ENCODE data around the gene TRABD2B.

The TRABD2B gene

DNA sequence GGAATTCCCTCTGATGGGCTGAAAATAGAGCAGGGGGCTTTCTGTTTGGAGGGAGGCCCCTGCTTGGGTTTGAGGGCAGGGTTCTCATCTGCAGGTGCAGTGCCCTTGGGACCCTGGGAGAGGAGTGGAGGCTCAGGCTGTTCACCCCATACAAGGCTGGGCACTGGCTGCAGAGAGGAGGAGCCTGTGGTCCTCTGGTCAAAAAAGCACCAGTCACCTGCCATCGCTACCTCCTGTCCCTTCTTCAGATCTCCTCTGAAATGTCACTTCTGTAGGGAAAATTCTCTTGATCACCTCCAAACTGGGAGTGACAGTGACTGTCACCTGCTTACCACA lies 108.9 kb downstream of the TRABD2B start:
- intact Hi-C loops (cut with DNase I): no loop called here
- DNase-seq: no peak

DNA sequence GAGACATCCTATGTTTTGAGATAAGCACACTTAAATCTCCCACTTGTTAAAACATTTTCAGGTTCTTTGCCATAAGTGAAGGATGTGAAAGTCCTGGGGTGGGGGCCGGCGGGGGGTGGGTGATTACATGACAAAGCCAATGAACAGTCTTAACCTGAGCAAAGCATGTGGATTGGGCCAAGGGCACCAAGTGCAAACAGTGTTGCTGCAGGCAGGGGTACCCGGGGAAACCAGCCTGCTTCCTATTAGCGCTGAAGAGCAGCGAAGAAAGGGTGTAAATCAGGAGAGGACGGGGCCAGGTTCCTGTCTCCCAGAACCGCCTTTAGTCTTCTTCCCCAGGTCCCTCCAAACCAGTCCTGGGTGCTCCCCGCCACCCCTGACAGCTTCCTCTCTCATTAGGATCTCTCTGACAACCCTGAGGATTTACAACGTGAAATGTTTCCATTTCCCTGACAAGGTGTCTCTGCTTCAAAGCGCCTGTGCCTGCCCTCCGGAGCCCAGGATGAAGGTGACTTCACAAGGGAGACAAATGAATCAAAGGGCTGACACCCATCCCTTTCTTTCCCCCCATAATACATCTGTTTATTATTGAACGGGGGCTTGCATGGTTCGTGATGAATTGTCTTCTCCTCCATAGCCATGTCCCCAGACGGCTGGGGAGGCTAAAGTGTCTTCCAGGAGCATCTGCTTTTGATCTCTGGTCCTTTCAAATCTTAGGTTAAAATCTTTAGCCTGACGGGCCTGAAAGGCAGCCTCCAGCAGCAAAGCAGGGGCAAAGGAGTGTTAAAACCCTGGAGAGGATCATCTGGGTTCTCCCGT lies 109.5 kb downstream of the TRABD2B start:
- DNase-seq: no peak
- intact Hi-C loops (cut with DNase I): no loop called here

DNA sequence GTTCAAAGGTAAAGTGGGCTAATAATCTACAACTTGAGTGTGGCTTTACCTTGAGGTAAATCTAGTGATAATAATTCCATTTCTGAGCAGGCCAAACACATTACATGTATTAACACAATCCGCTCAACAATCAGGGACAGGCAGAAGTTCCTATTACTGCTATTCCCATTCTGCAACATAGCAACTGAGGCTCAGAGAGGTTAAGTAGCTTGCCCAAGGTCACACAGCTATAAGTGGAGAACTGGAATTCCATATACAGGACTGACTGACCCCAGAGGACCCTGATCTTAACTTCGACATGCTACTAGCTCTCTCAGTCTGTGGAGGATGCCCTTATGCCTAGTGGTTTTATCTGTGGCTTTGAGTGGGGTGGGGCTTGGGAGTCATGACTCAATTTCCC lies 110.1 kb downstream of the TRABD2B start:
- intact Hi-C loops (cut with DNase I): no loop called here

DNA sequence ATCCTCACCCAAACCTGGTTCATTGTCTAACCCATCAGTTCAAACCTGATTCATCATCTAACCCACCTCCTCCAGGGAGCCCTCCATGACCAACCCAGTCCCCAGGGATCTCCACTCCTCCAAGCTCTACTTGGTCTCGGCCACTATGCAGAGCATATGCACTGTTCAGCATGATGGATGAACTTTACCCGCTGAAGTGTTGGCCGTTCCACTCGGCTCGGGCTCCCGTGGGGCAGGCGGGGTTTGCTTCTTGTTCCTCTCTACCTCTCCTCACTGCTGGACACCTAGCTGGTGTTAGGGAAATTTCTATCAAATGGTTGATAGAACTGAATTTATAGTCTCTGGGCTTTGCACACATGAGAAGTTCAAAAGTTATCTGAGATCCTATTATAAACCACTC lies 111.0 kb downstream of the TRABD2B start:
- intact Hi-C loops (cut with DNase I): no loop called here
- no peak for DNase-seq

More for the DNA sequence above, 110.1 kb downstream of the TRABD2B start:
- no peak for DNase-seq

DNA sequence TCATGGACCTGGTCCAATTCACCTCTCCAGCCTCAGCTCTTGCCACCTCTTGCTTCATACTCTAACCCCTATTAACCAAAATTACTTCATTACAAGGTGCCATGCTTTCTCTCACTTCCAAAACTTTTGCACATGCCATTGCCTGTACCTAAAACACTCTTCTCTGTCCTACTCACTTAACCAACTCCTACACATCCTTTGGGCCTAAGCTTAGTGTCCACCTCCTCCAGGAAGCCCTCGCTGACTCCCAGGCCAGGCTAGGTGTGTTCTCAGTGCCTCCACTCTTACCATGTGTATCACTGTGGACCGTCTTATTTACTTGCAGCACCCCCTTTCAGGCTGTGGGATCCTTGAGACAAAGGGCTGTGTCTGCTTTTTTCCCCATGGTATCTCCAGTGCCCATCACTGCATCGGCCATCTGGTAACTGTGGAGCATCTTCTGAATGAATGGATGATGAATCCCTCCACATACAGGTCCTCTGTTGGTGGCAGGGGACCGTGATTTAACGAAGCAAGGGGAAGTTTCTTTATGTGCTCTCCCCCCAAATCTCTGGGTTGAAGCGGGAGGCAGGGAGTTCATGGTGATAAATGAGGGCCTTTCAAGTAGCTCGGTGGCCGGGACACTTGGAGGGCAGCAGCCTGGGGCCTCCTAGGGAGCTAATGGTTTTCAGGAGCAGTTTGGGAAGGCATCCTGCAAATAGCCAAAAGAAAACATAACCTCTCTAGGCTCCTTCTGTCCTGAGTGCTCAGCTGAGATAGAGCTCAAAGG lies 111.9 kb downstream of the TRABD2B start:
- DNase-seq: no peak
- intact Hi-C loops (cut with DNase I): no loop called here

DNA sequence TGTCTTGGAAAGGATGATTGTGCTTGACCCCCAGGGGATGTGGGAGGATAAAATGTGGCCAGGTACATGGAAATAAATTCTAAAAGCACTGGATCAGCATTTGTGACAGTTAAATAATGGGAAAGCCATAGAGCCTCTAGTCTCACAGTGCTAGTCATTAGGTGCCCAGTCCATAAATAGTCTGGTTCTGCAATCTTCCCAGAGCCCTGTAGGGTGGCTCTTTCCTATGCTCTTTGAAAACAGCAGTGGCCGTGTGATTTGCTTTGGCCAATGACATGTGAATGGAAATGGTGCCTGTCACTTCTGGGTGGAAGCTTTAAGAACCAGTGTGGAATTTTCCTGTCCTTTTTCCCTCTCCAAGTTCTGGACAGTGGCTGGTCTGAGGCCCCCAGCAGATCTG lies 113.2 kb downstream of the TRABD2B start:
- DNase-seq: no peak
- intact Hi-C loops (cut with DNase I): no loop called here

DNA sequence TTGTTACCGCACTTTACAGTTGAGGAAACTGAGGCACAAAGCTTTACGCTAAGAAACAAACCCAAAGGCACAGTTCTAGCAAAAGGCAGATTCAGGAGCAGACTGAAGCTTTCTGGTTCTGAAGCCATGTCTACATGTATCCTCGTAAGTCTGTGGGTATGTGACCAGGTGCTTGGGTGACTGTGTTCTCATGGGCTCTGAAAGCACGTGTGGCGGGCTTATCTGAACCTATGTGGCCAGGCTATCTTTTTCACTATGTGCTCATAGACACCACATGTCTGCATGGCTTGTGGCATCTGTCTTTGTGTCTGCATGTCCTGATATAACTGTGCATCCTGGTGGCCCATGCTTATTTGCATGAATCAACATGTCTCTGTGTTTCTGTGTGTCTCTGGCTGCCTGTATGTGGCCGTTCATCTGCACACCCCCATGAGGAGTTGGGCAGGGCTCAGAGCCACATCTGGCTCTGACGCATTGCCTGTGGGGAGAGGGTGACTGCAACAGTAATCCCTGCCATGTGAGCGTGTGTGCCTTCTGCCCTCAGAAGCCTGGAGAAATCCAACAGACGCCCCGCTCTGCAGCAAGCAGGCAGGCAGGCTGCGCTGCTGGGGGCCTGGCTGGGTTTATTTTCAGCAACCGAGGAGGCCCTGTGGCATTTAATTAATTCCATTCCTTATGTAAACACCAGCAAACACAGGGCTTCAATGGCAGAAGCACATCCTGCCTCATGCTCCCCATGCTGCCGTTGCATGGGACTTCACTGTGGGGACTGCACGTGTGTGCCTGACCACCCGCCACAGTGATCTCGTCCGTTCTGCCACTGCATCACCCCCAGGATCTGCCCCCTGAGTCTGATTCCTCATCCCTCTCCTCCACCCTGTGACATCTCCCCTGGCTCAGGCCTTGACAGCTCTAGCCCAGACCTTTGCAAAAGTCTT lies 115.4 kb downstream of the TRABD2B start:
- DNase-seq: no peak
- intact Hi-C loops (cut with DNase I): no loop called here

DNA sequence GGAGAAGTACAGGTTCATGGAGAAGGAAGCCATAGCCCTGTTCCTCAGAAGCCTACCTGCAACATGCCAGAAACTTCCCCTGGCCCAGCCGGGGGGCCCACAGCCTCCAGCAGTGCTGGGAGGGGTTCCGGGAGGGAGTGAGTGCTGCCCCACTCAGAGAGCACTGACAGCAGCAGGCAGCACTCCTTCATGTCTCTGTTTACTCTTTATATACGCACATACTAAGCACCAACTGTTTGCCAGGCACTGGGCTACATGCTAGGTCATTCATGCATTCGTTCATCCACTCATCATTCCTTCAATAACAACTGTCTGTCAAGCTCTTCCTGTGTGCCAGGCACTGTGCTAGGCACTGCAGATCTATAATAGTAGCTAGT lies 120.6 kb downstream of the TRABD2B start:
- DNase-seq: no peak
- intact Hi-C loops (cut with DNase I): no loop called here

DNA sequence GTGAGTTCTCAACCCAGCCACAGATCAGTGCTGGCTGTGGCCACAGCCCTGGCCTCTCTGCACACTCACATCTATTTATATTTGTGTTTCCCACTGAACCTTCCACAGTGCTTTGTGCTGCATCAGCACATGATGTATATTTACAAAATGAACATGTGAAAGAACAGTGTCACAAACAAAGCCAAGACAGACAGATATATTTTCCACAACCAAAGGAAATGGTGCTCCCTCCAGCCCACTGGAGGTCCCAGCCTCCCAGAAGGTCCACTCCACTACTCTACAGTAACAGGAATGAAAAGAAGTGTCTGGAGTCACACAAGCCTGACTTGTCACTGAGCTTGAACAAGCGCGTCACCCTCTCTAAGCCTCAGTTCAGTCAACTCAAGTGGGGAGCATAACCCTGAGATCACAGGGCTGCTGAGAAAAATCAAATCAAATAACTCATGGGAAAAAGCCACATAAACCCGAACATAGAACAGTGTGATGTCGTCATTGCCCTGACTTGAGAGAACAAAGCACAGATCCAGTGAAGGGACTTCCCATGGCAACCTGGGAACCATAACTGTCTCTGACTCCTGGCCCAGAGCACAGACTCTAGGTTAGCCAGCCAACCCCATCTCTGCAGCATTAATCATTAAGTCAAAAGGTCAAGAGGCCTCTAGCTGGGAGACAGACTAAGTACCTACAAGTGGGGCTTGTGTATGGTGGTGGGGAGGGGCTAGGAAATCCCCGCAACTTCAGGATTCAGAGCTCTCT lies 121.2 kb downstream of the TRABD2B start:
- no peak for DNase-seq
- intact Hi-C loops (cut with DNase I): no loop called here

DNA sequence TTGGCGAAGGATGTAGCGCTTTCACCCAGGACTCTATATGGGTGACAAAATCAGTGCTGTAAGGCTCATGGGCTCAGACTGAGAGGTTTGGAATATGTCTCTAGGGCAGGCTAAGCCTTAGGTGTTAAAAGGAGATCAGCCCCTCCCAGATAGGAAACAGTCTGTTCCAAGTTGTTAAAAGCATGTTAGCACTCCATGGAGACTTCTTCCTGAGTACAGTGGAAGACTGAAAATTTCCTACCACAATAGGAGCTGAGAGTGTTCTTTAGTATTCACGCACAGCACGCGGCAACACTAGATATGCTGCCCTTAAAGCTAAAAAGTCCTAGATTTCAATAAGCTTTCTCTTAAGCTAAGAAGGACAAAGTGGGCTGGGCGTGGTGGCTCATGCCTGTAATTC lies 122.1 kb downstream of the TRABD2B start:
- DNase-seq: no peak
- intact Hi-C loops (cut with DNase I): no loop called here

DNA sequence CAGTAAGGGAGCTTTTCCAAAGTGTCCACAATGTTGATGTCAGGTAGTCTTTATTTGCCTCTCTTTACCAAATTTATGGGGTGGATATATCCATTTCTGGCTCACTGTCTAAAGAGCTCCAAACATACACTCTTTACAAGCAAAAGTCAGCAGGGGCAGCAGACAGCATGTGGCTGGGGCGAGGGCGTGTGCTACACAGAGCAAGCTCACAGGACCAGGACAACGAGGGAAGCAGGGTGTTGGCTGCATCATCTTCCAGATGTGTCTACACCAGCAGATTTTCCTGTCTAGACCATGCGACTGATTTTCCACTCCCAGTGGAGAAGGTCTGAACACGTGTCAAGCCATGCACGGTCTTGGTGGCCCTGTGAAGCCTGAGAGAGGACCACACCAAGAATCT lies 123.8 kb downstream of the TRABD2B start:
- DNase-seq: no peak
- intact Hi-C loops (cut with DNase I): no loop called here

DNA sequence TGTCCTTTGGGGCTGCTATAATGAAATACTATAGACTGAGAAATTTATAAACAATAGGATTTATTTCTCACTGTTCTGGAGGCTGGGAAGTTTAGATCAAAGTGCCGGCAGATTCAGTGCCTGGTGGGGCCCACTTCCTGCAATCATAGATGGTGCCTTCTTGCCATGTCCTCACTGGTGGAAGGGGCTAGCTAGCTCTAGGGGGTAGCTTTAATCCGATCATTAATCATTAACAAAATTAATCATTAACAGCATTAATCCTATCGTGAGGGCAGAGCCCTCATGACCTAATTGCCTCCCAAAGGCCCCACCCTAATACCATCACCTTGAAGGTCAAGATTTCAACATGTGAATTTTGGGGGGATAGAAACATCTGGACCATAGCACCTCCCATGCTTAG lies 124.3 kb downstream of the TRABD2B start:
- DNase-seq: no peak
- intact Hi-C loops (cut with DNase I): no loop called here

DNA sequence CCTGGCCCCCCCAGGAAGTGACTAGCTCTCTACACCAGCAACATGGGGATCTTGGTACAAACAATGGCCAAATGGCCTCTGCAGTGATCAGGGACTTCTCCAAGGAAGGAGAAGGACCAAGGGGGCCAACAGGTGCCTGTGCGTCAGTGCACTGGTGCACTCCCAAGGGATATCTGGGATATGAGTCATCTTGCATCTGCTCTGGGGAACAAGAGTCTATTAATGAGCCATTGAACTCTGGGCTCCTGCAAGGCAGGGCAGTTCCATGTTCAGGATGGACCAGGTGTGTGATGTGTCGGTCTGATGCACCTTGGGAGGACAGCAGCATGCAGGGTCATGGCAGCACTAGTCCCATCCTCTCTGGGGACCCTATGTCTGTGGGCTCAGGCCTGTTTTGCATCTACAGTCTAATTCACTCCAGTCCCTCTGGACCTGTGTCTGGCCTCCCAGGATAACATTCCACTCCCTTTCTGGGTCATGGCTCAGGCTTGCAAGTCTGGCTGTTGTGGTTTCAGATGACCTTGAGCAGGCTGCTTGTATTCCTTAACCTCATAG lies 125.3 kb downstream of the TRABD2B start:
- intact Hi-C loops (cut with DNase I): no loop called here

DNA sequence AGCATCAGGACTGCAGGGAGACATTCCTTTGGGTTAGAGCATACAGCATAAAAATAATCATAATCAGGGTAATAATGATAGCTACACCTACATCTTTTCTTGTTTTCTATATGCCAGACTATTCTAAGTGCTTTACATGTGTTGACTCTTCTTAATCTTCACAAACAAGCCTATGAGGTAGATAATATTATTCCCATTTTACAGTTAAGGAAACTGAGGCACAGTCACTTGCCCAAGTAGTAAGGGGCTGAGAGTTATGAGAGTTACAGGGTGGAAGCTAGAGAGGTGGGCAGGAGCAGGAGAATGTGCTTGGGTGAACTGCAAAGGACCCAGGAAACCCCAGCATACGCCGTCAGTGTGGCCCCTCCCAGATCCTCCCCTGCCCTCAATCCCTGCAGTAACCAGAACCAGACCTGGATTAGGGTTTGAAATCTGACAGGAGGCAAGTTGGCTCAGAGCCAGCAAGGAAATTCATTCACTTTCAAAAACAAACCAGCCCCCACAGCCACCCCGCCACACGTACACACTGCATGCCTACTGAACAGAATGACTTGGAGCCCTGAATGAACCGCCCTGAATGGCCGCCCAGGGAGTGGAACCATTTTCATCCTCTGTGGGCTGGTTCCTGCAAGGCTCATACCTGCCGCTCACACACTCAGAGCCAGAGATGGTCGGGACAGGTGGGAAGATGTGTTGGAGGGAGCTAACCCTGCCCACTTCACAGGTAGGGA lies 126.1 kb downstream of the TRABD2B start:
- no peak for DNase-seq
- intact Hi-C loops (cut with DNase I): no loop called here

More for the DNA sequence above, 125.3 kb downstream of the TRABD2B start:
- DNase-seq: no peak

DNA sequence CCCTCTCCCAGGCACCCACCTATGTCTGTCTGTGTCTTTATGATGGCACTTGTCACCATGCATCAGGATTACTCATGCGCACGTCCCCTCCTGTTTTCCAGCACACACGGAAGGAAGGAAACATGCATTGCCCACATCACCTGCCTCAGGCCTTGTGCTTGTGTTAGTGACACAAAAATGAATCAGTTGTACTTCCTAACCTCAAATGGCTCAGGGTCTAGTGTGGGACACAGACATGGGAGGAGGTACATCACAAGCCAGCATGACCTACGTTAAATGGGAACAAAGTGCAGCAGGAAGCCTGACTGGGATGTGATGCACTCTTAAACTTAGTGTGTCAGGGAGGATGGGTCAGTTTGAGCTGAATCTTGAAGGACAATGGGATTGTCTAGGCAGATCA lies 126.7 kb downstream of the TRABD2B start:
- intact Hi-C loops (cut with DNase I): no loop called here
- no peak for DNase-seq

DNA sequence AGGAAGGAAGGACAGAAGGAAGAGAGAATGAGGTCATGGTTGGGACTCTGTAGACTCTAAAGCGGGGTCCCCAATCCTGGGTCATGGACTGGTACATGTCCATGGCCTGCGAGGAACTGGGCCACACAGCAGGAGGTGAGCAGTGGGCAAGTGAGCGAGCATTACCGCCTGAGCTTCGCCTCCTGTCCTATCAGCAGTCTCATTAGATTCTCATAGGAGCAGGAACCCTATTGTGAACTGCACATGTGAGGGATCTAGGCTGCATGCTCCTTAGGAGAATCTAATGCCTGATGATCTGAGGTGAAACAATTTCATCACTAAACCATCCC lies 128.9 kb downstream of the TRABD2B start:
- DNase-seq: no peak
- intact Hi-C loops (cut with DNase I): no loop called here

DNA sequence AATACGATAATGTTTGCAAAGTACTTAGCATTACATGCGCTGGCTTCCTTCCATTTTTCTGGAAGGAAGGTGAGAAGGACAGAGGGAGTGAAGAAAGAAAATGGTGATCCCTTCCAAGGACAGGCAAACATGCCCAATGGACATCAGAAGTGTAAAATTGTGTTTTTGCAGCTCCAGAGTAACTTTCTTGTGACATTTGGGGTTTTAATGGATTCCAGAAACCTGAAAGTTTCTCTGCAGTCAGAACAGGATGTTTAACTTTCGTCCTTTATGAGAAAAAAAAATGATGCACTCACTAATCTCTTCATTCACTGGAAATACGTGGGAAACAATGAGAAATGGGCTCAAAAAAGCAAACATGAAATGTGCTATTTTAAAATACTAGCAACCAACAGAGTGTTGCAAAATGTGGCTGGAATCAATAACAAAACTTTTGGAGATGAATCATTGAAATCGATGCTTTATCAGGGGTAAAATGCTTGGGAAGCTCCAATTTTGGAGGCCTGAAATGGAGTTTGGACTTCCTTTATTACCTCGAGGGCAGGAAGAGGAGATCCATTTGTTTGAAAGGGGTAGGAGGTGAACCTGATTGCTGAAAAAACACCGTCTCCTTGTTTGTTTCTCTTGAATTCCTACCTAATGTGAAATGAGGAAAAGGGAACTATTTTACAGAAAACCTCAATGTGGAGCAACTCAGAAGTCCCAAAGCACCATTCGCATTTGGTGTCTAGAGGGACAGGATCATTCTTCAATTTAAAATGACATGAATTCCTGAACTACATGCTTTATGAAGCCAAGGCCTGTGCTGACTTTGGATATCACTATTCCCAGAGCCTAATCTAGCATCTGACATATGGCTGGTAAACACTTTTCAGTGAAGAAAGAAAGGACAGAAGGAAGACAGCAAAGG lies 129.5 kb downstream of the TRABD2B start:
- DNase-seq: no peak
- intact Hi-C loops (cut with DNase I): no loop called here

DNA sequence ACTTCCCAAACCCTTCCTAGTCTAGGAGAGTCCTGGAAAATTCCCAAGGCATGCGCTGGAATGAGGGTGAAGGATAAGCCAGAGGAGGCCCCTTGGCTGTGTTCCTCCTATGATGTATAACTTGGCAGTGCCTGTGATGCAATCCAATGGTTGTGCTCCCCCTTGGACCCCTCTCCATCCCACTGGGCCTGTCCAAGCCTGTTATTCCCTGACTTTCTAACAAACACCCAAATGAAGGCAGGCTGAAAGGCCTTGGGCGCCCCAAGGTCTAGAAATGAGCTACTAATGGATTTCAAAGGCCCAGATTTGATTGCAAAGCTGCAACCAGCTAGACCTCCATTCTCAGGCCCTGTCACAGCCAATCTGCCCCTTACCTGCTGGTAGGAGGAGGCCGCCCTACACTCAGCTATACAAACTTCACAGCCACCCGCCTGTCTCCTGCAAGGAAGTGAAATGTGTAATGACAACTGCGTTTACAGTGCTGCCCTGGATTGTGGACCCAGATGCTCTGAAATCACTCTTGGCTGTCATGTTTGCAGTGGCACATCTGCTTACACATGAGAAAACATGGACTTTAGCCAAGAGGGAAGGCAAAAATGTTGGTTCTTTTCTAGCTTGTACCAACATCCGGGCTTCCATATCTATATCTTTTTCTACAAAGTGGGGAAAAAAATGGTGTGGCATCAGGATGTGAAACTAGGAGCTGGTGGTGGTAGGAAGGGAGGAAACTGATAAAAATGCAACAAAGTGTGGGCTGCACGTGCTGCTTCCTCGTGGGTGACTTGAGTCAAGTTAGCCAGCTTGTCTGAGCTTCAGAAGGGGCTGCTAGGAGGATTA lies 130.4 kb downstream of the TRABD2B start:
- no peak for DNase-seq
- intact Hi-C loops (cut with DNase I): no loop called here

Measured in posterior cingulate gyrus (tissue), 11 donors.